GM19467 (cell line): ENCODE measurements around the gene RANBP10.

ENCODE experiments used
- ATAC-seq: cut with Tn5 transposase; IDR thresholded peaks from one replicate; pipeline ENCODE4 v1.9.1; 2021; ENCODE audit warnings: mild to moderate bottlenecking, moderate library complexity; ENCODE audit not compliant: unreplicated experiment

Gene RANBP10

DNA sequence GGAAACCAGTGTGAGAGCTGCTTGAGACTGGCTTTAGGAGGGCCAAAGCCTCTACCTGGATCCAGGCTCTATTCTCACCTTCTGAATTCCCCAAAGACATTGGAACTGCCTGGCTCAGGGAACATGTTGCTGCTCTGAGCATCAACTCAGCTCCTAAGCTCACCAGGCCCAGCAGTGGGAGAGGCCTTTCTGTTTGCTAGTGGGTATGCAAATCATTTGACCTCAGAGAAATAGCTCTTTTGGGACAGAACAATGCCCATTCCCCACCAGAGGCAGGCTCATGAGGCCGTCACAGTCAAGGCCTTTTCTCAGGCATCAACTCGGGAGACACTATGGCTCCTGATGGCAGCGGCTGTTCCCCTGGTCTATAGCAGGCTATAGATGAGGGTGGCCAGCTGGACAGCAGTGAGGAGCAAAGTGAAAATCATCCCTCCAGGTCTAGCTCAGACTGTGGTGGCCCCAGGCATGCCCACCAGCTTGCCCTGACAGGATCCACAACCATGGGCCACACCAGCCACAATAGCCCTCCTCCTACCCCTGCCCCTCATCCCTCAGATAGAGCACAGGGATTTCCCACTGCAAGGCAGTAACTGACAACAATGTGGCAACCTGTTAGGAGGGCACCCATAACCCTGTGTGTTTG is 56.8 kb downstream of the RANBP10 start:
- no peak for ATAC-seq

DNA sequence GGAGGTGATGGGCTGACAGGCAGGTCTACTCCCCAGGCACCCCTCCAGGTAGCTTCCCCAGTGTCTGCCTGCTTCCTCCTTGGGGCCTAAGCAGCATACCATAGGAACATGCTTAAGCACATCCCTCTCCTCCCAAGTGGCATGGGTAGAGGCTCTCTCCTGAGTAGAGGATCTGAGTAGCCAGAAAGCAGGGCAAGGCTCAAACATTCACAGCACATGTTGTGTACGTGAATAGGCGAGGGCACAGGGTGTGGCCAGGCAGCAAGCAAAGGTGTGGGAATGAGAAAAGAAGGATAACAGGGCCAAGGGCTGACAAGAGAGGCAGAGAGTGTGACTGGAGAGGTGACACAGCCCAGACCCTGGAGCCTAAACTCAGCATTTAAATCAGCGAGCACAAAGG is 57.5 kb downstream of the RANBP10 start:
- ATAC-seq: no peak

- no peak for ATAC-seq
Measured at GRCh38 chr16:67746846-67747245, 59.5 kb downstream of the RANBP10 start.

- ATAC-seq: no peak
Measured at GRCh38 chr16:67741118-67741517, 65.2 kb downstream of the RANBP10 start.

- ATAC-seq: no peak
Measured at GRCh38 chr16:67740391-67740790, 66.0 kb downstream of the RANBP10 start.

GRCh38 chr16:67736858-67737257 is 69.5 kb downstream of the RANBP10 start:
- ATAC-seq: no peak

DNA sequence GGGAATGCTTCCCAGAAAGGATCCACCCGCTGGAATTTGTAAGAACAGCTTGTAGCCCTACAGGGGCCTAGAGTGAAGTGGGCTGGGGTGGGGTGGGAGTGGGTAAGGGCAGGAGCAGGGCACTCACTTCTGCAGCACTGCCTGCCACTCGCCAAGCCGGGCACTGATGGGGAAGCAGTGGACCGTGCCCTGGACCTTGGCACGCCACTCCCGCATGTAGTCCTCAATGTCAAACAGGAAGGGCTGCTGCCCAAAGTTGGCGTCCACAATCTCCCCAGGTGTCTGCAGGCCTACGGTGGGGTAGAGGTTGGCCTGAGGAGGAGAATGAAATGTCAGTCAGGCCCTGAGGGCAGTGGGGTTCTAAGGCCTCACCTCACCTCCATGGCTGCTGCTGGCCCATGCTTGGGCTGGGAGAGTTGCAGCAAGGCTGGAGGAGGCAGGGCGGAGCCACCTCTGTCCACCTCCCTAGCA is 71.6 kb downstream of the RANBP10 start:
- no peak for ATAC-seq

DNA sequence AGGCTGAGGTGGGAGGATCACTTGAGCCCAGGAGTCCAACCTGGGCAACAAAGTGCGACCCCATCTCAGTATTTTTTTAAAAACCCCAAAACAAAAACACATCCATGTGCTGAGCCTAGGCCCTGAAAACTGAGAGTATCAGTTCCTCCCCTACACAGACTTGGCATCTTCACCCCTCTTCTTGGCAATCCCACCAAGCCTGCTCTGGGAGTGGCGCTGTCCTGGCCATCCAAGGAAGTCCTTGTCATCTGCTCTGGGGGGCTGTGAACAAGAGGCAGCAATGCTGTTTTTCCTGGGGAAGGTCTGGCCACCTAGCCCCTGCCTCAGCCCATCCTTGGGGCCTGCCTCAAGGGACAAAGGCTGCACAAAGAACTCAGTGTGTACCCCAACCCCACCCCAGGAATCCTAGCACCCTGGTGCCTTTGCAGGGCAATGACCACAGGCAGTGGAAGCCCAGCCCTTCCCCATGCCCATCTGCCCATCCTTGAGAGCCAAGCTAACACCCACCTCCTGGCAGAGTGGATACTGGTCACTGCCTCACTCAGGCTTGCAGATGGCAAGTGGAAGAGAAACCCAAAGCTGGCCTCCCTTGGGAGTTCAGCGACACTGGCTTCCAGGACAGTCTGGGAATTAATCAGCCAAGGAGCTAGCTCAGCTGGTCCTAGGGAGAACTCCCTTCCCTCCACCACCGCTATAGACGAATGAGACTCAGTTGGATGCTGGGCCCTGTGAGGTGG is 72.5 kb downstream of the RANBP10 start:
- no peak for ATAC-seq

- ATAC-seq: no peak
Measured at GRCh38 chr16:67731753-67732095, 74.6 kb downstream of the RANBP10 start.

- ATAC-seq: no peak
Measured at GRCh38 chr16:67731071-67731752, 75.1 kb downstream of the RANBP10 start.

- no peak for ATAC-seq
Measured at GRCh38 chr16:67730326-67730725, 76.0 kb downstream of the RANBP10 start.

- no peak for ATAC-seq
Measured at GRCh38 chr16:67729636-67730248, 76.6 kb downstream of the RANBP10 start.

GRCh38 chr16:67727521-67728485 is 78.6 kb downstream of the RANBP10 start:
- no peak for ATAC-seq

DNA sequence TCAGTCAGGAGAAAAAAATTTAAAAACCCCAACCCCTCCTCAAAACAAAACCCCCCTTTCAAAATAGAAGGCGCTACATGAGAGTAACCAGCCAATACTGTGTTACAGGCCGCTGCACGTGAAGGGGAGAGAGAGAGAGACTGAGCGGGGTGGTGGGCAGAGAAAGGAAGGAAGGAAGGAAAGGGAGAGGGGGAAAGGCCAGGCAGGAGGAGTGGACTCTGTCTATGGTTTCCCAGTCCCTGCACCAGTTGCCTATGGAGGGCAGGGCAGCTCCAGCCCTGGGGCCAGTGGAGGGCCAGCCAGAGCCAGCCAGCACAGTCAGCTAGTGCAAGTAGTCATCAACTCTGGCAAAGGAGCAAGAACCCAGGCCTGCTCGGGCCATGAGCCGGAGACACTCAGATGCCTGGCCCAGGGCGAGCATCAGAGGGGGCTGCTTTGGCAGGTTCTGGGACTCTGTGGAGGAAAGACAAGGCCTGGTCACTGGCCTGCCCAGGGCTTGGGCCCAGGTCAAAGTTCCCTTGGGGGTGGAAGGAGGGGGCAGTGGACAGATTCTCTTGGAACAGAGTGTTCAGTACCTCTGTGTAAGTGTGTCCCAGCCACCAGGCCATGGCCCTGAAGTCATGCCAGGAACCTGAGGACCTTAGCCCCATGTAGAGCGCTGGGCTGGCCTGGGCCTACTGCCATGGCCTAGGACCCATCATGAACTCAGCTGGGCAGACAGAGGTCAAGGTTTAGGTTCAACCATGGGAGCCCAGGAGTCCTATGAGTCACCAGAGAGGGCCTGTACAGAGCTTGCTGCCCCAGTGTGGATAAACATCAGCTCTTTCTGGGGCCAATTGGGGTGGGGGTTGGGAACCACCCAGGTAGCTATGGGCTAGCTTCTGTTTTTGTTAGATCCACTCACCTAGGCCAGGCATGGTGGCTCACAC is 80.0 kb downstream of the RANBP10 start:
- ATAC-seq: no peak

DNA sequence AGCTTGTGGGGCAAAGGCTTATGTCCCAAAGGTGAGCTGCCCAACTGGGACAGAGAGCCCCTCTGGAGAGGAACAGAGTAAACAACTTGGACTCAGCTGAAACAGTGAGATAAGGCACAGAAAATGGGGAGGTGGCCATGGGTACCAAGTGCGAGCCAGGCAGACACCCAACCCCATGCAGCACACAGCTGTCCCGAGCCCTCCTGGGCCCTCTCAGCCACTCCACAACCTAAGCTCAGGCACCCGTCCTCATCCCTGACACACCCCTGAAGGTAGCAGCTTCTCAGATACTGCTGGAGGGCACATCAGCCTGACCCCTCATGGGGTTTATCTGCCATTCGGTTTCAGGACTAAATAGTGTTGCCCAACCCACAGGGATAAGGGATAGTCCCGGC is 82.5 kb downstream of the RANBP10 start:
- no peak for ATAC-seq

DNA sequence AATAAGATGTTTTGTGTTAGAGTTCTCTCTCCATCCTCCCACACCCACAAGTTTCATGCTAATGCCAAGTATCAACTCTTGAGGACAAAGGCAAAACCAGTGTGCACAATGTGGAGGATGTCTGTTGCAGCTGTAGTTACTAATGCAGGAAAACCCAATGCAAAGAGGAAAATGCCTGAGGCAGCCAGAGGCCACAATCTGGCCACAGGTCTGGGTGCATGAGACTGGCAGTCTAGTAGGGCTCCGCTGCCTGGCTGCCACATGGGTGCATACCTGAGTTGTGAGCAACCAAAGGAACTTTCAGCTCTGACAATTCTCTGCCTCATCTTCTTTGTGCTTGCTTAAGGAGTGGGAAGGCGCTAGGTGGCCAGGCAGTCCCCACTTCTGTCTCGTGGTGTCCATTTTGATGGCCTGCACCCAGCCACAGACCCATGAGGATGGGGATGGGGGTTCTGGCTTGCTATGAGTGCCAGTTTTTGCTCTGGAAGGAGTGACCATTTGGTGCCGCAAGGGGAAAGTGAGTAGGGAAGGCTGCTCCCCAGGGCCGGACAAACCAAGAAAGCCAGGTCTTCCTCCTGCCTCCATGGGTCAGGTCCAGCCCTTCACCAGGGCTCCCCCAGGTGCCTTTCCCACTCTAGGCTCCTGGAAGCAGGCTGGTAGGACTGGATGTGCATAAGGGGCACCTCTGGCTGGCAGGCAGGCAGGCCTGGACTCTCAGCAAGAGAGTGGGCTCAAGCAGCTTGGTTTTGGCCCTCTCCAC is 83.0 kb downstream of the RANBP10 start:
- no peak for ATAC-seq

- ATAC-seq: no peak
Measured at GRCh38 chr16:67720236-67720635, 86.1 kb downstream of the RANBP10 start.

DNA sequence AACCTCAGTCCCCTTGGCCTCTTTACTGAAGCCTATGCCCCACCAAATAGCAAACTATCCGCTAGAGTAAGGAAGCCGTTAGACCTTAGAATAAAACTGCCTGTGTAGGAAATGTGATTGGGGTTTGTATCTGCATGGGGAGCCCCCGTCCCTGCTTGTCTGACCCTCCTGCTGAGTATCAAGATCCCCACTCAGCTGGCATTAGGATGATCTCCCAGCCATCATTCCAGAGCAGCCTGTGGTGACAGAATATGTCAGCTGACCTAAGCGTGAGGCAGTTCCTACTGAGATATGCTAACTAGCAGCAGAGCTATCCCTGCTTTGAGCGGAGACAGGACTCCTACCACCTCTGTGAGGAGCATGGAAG is 86.6 kb downstream of the RANBP10 start:
- ATAC-seq: no peak
